Kidney (tissue), 14 donors: ENCODE results near the gene AGXT. TPM values are rescaled to one million over a fixed set of nuclear protein-coding genes. Genes with fewer than 3 reads are reported as not detected.

Experiments used
- DNase-seq, 5 donors: peaks; one replicate each; pipeline ENCODE4 v3.0.0-alpha.2; 2013 to 2020
- FAIRE-seq: peaks from 2 replicates; lab custom pipeline; 2012; peaks lifted over from hg19 to GRCh38; lab: Jason Lieb, UNC
- H3K27ac ChIP-seq, 2 donors: one replicate each; pipeline ENCODE4 v1.7.0; 2013; ENCODE audit warnings: low read depth in 2 of 2, low read length in 2 of 2, inconsistent platforms in 1 of 2
- H3K27me3 ChIP-seq: one replicate; pipeline ENCODE4 v1.7.1; 2013; ENCODE audit warnings: low read length, inconsistent platforms; ENCODE audit not compliant: control insufficient read depth, insufficient read depth
- H3K36me3 ChIP-seq, 3 donors: one replicate each; pipeline versions ENCODE4 v1.7.0 to v1.7.1; 2013; ENCODE audit warnings: low read length in 3 of 3, control low read depth in 1 of 3, inconsistent platforms in 1 of 3; ENCODE audit not compliant: insufficient read depth in 3 of 3, control insufficient read depth in 2 of 3
- H3K4me1 ChIP-seq, 3 donors: one replicate each; pipeline versions ENCODE4 v1.7.0 to v1.7.1; 2013; ENCODE audit warnings: low read length in 3 of 3, inconsistent platforms in 1 of 3, low read depth in 1 of 3; ENCODE audit not compliant: control insufficient read depth in 2 of 3, insufficient read depth in 2 of 3
- H3K4me3 ChIP-seq, 3 donors: one replicate each; pipeline versions ENCODE4 v1.7.0 to v1.8.1; 2013; ENCODE audit warnings: low read length in 3 of 3, control low read depth in 1 of 3, inconsistent platforms in 1 of 3
- H3K9ac ChIP-seq, 3 donors: one replicate each; pipeline versions ENCODE4 v1.7.0 to v1.7.1; 2013; ENCODE audit warnings: low read length in 3 of 3, control low read depth in 1 of 3, inconsistent platforms in 1 of 3
- H3K9me3 ChIP-seq, 3 donors: one replicate each; pipeline versions ENCODE4 v1.7.0 to v1.7.1; 2013; ENCODE audit warnings: low read length in 3 of 3, control low read depth in 1 of 3, inconsistent platforms in 1 of 3; ENCODE audit not compliant: control insufficient read depth in 2 of 3, insufficient read depth in 1 of 3
- intact Hi-C: fragments of 100-400 bp; cut with DNase I; formaldehyde crosslinking; loops from one replicate; pipeline ENCODE4 v1.11.1; 2022
- polyA plus RNA-seq: library from polyadenylated mRNA; stranded (reverse); fragments of 350-450 nt; fragmentation: Illumina TruSeq; extraction: RNeasy Lipid Tissue Mini Kit (QIAGEN cat#74804); gene quantifications from one replicate; pipeline ENCODE4 v1.2.3, GENCODE V29; 2014; ENCODE audit warnings: low read depth, low replicate concordance; ENCODE audit not compliant: insufficient read depth
- total RNA-seq: library from RNA; stranded (reverse); fragmentation: NEBNext Ultra II Directional; extraction: Animal tissue kit (Norgen Biotek cat#: 25700); gene quantifications from one replicate; pipeline ENCODE4 v1.2.1, GENCODE V29; 2021
- TF ChIP-seq, protein P1 (sequence below): IDR thresholded peaks from 3 replicates; pipeline ENCODE4 v1.5.1; 2012; ENCODE audit warnings: mild to moderate bottlenecking, moderate library complexity, borderline replicate concordance; ENCODE audit not compliant: insufficient read depth; ENCODE audit errors: extremely low read depth
- donor health status: control.
- donor health status: control.
- donor health status: control.
- donor health status: control.
- donor health status: control.
- donor health status: DM: yes; HTN: yes; CAD: no.
- donor health status: Normal renal cell carcinoma (clear cell type).

The AGXT gene
- total and polyA plus RNA-seq, 2 donors from 2014 or later, result 0.09 to 12.5 TPM

DNA sequence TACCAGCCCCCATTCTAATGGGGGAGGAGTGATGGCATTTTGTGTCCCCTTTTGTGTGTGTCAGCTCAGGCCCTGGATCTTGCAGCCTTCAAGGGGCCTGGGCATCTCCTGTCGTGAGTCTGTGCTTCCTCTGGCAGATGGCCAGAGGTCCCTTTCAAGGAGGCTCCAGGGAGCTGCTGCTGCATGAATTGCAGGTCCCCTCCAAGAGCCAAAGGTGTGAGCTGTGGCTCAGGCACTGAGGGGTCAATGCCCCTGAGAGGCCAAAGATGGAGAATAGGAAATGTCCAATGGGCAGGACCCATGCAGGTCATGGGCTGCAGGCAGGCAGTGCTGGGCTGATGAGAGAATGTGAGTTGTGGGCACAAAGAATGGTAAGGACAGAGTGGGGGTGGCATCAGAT, 16.9 kb downstream of the AGXT start:
- FAIRE-seq, result no peak

DNA sequence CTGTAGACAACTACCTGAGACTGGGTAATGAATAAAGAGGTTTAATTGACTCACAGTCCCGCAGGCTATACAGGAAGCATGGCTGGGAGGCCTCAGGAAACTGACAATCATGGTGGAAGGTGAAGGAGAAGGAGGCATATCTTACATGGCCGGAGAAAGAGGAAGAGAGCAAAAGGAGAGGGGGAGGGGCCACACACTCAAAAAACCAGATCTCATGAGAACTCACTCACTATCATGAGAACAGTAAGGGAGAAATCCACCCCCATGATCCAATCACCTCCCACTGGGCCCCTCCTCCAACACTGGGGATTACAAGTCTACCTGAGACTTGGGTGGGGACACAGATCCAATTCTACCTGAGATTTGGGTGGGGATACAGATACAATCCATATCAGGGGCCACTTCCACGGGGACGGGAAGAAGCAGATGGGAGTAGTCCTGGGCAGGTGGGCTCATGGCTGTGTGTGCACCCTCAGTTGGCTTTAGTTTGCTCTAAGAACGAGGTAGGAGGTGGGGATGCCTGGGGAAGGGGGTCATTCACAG, 17.5 kb downstream of the AGXT start:
- no peak overlapping the region for H3K27ac ChIP-seq
- no peak overlapping the region for H3K9ac ChIP-seq
- intact Hi-C loops, result no loop called here
- no peak overlapping the region for H3K4me3 ChIP-seq
- FAIRE-seq (no peak), DNase-seq (peak in 2 of 5 donors; percentile 2 to 15)
- TF ChIP-seq, protein P1, sequence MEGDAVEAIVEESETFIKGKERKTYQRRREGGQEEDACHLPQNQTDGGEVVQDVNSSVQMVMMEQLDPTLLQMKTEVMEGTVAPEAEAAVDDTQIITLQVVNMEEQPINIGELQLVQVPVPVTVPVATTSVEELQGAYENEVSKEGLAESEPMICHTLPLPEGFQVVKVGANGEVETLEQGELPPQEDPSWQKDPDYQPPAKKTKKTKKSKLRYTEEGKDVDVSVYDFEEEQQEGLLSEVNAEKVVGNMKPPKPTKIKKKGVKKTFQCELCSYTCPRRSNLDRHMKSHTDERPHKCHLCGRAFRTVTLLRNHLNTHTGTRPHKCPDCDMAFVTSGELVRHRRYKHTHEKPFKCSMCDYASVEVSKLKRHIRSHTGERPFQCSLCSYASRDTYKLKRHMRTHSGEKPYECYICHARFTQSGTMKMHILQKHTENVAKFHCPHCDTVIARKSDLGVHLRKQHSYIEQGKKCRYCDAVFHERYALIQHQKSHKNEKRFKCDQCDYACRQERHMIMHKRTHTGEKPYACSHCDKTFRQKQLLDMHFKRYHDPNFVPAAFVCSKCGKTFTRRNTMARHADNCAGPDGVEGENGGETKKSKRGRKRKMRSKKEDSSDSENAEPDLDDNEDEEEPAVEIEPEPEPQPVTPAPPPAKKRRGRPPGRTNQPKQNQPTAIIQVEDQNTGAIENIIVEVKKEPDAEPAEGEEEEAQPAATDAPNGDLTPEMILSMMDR, result no peak
- no peaks in the 10 kb centered on the region for H3K4me1 ChIP-seq
- H3K9me3 ChIP-seq, result no peaks in the 10 kb centered on the region
- H3K27me3 ChIP-seq, result no peaks in the 10 kb centered on the region
- no peaks in the 10 kb centered on the region for H3K36me3 ChIP-seq

More for the DNA sequence above, 16.9 kb downstream of the AGXT start:
- Histone ChIP-seq H3K36me3 (no peaks in the 10 kb centered on the region), H3K27ac (no peak overlapping the region), H3K4me1 (no peaks in the 10 kb centered on the region), H3K4me3 (no peak overlapping the region), H3K9ac (no peak overlapping the region), H3K27me3 (no peaks in the 10 kb centered on the region), H3K9me3 (no peaks in the 10 kb centered on the region)
- TF ChIP-seq, protein P1, result no peak
- DNase-seq, result no peak
- intact Hi-C loops, result no loop called here

DNA sequence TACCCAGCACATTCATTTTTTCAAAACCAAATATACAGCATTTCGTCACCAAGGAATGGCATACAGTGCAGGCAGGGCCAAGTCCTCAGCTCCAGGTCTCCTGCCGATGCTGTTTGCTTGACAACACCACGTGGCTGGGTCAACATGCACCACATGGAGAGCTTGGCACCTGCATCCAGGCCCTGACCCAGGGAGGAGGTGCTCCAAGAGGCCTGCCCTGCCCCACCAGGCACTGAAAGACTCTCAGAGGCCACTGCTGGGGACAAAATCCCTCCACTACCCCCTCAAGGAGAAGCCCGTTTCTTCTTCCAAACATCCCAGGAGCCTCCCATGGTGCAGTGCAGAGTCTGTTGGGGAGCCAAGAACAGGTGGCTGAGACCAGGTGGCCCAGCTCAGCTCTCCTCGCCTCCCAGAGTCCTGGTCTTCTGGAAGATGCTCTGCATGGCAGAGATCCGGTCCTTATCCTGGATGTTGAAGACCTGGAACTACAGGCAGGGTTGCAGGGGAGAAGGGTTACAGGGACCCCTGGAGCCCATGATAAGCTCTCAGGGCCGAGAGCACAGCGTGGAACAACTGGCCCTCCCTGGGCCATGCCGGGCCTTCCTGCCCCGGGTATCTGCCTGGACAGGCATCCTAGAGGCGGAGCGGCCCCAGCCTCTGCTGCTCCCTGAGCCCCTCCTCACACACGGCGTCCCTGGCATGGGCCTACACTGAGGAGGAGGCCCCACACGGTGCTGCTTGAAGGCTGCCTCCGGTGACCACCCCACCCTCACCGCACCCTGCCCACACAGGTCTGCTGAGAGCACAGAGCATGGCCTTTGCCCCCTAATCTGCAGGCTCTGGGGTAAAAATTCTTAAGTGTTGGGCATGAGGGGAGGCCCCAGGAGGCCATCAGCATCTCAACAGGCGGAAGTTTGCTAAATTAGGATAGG, 18.3 kb downstream of the AGXT start:
- Histone ChIP-seq H3K4me1 (no peaks in the 10 kb centered on the region), H3K9ac (no peak overlapping the region), H3K36me3 (no peaks in the 10 kb centered on the region), H3K9me3 (no peaks in the 10 kb centered on the region), H3K27me3 (no peaks in the 10 kb centered on the region), H3K27ac (no peak overlapping the region), H3K4me3 (no peak overlapping the region)
- TF ChIP-seq, protein P1, result no peak
- intact Hi-C loops, result no loop called here
- no peak for FAIRE-seq
- peak in 2 of 5 donors; percentile 16 to 55 for DNase-seq
